CD1c-positive myeloid dendritic cell (primary cell): Measurements from ENCODE around the gene DPP7.

Source experiments
- DNase-seq: peaks from one replicate; pipeline ENCODE4 v3.0.0-alpha.2; 2016; ENCODE audit errors: extremely low spot score

DPP7 gene

DNA sequence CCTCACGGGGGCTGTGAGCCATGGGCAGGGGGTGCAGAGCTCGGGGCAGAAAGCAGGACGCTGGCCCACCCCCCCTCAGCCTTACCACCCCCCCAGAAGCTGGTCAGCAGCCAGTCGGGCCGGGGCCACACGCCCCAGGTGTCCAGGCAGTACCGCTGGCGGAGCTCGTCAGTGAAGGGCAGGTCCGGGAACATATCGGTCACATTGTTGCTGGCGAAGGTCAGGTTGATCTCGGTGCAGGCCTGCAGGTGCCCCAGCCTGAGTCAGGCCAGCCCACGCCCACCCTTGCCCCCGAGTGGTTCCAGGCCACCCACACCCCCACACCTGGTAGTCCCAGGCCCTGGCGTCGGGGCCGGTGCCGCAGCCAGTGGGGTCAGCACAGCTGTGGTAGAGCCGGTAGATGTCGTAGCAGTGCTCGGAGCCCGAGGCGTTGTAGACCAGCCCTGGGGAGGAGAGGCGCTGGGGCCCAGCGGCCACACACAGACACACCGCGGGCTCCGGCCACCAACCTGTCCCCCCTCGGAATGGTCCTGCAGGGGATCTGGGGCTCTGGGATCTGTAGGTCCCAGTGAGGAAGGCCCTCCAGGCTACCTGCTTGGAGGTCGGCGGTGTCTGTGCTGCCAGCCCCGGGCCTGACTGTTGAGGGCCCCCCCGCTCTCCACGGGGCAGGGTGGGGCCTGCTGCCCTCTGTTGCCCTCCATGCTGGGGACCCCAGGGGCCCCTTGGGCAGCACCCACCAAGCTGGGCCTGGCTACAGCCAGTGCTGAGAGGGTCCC lies 2.6 kb downstream of the DPP7 start:
- no peak for DNase-seq

DNA sequence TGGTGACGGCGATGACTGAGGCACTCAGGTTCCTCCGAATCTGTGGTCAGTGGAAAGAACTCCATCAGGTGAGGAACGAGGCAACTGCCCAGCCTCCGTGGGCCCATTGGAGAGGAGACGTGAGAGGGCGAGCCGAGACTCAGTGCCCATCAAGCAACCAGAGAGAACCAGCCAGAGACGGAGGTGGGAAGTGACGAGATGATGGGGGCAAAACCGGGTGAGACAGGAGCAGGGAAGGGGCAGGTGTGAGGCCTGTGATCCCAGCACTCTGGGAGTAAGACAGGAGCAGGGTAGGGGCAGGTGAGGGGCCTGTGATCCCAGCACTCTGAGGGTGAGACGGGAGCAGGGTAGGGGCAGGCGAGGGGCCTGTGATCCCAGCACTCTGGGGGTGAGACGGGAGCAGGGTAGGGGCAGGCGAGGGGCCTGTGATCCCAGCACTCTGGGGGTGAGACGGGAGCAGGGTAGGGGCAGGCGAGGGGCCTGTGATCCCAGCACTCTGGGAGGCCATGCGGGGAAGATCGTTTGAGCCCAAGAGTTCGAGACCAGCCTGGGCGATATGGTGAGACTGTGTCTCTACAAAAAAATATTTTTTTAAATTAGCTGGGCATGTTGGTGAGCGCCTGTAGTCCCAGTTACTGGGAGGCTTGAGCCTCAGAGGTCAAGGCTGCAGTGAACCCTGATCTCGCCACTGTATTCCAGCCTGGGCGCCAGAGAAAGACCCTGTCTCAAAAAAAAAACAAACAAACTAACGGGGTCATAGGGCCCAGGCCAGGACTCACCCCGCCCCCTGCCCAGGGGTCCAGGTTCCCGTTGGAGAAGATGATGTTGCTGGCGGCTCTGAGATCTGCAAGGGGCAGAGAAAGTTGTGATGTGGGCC lies 3.4 kb downstream of the DPP7 start:
- no peak for DNase-seq

DNA sequence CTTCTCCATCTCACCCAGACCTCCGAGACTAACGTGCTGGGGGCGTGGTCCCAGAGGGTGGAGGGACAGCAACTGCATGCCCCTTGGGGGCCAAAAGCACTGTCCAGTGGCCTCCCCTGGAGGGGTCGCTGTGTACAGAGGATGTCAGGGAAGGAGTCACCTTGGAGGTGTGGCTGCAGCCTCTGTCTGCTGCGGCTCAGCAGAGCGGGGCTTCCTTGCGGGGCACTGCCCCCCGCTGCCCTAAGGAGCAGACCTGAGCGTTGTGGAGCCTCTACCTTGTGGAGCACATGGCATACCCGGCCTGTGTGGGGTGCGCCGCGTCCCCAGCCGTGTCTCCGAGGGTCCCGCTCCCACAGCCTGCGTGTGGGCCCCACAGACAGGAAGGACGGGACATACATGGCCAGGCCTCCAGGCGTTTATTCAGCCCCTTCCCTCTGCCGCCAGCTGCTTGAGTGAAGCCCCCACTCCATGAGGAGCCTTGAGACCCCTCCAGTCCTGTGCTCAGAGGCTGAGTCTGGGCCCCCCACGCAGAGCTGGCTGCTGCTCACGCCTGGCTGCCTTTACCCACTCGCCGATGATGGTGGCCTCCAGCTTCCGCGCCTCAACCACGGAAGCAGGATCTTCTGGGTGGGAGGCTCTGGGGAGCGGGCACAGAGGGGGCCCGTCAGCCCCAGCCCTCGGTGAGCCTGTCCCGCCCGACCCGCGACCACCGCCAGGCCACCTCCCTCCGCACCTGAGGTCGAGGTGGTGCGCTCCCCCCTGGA lies 4.2 kb downstream of the DPP7 start:
- DNase-seq: no peak

DNA sequence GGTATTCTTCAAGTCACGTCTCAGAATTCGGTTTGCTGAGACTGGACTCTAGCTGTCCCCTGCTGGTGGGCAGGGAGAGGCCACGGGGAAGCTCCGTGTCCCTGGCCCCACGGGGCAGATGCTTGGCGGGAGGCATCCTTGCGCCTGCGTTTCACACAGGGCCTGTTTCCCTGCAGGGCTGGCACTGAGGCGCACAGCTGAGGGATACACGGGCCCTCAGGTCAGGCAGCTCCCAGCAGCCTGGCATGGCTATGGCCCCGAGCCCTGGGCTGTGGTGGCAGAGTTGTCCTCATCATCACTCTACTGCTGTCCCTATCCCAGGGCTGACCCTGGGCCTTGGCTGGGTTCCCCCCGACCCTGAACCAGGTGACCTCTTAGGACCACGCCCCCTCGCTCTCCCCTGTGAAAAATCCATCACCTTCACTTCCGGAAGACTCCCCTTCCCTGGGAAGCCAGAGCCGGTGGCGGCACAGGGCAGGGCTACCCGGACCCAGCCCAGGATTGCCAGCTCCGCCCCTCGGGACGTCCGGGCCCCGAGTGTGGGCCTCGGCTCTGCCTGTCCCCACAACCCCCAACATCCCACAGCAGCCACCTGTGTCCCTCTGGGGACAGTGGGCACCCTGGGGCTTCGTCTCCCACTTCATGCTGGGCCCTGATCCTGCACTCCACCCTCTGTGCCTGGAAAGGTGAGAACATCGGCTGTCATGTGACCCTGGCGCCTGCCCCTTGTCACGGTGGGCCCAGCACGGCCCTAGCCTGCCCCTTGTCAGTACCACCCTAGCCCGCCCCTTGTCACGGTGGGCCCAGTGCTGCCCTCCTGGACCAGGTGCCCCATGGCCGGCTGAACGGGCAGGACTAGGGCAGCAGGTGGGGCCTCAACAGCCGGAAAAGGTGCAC lies 5.0 kb downstream of the DPP7 start:
- DNase-seq: no peak

DNA sequence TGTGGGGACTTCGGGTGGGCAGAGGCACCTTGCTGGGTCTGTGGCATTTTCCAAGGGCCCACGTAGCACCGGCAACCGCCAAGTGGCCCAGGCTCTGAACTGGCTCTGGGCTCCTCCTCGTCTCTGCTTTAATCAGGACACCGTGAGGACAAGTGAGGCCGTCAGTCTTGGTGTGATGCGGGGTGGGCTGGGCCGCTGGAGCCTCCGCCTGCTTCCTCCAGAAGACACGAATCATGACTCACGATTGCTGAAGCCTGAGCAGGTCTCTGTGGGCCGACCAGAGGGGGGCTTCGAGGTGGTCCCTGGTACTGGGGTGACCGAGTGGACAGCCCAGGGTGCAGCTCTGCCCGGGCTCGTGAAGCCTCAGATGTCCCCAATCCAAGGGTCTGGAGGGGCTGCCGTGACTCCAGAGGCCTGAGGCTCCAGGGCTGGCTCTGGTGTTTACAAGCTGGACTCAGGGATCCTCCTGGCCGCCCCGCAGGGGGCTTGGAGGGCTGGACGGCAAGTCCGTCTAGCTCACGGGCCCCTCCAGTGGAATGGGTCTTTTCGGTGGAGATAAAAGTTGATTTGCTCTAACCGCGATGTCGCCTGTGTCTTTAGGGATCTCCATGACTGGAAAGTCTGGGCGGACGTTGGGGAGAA lies 5.8 kb downstream of the DPP7 start:
- DNase-seq: no peak

DNA sequence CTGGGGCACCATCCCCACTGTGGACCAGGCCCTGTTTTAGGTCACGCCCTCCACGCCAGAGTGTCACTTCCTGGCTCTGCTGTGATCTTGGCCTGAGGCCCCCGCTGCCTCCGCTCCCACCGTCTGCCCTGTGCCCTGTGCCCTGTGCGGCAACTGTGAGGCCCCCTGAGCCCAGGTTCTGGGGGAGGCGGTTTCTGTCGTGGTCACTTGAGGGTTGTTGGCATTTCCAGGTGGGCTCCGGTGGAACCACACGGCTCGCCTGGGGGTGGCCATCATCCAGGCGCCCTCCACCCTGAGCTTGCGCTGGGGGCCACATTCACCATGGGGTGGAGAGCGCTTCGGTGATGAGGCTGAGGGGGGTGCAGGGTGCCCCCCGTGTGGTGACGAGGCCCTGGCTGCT lies 6.6 kb downstream of the DPP7 start:
- DNase-seq: no peak

DNA sequence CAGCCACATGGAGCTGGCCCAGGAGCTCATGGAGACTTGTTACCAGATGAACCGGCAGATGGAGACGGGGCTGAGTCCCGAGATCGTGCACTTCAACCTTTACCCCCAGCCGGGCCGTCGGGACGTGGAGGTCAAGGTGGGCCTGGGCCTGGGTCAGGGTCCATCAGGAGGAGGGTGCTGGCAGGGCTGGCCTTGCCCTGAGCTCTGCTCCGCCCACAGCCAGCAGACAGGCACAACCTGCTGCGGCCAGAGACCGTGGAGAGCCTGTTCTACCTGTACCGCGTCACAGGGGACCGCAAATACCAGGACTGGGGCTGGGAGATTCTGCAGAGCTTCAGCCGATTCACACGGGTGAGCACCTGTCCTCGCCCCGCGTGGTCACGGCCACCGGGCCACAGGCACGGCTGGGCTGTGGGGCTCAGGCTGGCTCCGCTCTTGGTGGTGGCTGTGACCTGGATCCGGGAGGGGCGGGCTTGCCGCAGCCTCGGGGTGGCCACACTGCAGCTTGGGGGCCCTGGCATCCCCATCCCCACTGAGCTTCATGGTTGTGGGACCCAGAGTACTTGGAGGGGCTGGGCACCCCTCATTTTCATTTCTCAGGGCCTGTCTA lies 7.1 kb downstream of the DPP7 start:
- no peak for DNase-seq

DNA sequence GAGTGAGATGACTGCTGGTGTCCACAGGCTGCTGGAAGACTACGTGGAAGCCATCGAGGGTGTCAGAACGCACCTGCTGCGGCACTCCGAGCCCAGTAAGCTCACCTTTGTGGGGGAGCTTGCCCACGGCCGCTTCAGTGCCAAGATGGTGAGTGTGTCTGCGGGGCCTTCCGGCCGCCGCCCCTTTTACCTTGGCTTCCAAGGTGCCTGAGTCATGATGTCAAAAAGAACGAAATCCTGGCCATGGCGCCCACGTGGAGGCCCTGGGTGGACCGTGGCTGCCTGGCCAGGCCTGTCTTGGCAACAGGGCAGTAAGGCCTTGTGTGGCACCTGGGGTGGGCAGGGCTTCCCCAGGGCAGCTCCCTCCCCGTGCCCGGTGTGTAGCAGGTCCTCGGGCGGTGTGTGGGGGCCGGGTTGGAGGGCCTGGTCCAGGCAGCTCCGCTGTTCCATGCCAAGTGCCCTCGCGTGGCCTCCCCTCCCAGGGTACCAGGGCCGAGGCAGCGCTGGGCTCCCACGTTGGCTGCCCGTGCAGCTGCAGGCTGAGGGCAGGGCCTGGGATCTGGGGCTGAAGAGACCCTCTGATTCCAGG lies 7.8 kb downstream of the DPP7 start:
- DNase-seq: no peak

DNA sequence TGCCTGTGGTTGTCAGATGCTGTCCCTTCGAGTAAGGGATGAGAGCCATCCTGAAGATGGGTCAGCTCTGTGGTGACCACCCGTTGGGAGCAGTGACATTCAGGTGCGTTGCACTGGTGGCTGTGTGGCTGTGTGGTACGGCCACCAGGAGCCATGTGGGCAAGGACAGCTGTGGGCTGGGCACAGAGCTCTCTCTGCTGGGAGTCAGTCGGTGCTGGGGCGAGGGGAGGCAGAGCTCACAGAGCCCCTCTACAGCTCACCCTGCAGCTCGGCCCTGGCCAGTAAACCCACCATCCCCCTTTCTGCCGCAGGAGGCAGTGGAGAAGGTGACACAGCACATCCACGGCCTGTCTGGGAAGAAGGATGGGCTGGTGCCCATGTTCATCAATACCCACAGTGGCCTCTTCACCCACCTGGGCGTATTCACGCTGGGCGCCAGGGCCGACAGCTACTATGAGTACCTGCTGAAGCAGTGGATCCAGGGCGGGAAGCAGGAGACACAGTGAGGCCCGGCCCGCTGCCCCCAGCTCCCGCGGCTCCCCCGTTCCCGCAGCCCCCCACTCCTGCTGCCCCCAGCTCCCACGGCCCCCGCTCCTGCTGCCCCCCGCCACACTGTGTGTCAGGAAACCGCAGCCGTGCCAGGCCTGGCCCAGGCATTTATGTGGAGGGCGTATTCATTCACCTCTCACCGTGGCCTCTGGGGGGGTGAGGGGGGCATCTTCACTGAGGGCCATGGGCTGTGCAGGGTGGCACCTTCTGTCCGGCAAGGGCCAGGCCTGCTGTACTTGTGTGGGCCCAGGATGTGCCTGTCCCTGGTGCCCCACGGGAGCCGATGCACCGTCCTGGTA lies 8.5 kb downstream of the DPP7 start:
- no peak for DNase-seq

DNA sequence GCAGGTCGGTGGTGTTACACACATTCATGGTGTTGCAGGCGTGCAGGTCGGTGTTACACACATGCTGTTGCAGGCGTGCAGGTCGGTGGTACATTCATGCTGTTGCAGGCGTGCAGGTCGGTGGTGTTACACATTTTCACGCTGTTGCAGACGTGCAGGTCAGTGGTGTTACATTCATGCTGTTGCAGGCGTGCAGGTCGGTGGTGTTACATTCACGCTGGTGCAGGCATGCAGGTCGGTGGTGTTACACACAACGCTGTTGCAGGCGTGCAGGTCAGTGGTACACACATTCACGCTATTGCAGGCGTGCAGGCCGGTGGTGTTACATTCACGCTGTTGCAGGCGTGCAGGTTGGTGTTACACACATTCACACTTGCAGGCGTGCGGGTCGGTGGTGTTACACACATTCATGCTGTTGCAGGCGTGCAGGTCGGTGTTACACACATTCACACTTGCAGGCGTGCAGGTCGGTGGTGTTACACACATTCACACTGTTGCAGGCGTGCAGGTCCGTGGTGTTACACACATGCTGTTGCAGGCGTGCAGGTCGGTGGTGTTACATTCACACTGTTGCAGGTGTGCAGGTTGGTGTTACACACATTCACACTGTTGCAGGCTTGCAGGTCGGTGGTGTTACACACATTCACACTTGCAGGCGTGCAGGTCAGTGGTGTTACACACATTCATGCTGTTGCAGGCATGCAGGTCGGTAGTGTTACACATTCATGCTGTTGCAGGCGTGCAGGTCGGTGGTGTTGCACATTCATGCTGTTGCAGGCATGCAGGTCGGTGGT lies 11.1 kb downstream of the DPP7 start:
- no peak for DNase-seq

DNA sequence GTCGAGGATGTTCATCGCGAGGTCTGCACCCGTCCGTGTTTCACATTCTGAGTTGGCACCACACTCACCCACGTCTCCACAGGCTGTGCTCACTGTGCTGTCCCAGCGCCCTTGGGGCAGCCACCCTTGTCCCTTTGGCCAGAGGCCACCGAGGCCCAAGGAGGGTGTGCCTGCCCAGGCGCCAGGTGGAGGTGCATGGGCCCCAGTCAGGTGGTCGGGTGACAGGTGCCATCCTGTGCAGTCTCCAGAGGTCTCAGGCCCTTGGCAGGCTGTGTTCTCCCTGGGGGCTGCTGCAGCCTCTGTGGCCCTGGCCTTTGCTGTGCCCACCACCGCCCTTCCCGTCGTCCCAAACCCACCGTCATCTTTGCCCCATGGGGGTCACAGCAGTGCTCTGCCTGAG lies 15.3 kb downstream of the DPP7 start:
- DNase-seq: no peak

DNA sequence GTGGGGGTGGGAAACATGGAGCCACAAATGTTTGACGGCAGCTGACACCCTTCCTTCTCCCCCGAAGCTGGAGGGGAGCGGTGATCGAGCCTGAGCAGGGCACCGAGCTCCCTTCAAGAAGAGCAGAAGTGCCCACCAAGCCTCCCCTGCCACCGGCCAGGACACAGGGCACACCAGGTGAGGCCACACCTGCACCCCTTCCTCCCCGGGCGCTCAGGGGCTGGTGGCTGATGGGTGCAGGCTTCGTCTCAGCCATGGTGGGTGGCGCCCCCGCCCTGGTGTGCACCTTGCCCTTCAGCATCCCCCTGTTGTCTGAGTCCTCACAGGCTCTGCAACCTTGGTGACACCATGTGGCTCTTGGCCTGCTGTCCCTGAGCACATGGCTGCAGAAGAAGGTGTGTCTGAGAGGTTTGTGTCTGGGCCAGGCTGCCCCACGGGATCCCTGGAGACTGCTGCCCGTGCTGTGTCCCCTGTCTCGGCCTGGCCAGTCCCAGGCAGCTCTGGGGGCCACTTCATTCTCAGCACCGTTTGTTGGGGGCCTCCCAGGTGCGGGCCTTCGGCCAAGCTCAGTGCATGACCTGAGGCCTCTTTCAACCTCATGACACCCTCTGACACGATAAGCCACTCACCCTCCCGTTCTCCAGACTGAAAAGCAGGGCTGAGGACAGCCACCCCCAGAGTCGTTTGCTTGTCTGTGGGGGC lies 16.6 kb downstream of the DPP7 start:
- DNase-seq: no peak

DNA sequence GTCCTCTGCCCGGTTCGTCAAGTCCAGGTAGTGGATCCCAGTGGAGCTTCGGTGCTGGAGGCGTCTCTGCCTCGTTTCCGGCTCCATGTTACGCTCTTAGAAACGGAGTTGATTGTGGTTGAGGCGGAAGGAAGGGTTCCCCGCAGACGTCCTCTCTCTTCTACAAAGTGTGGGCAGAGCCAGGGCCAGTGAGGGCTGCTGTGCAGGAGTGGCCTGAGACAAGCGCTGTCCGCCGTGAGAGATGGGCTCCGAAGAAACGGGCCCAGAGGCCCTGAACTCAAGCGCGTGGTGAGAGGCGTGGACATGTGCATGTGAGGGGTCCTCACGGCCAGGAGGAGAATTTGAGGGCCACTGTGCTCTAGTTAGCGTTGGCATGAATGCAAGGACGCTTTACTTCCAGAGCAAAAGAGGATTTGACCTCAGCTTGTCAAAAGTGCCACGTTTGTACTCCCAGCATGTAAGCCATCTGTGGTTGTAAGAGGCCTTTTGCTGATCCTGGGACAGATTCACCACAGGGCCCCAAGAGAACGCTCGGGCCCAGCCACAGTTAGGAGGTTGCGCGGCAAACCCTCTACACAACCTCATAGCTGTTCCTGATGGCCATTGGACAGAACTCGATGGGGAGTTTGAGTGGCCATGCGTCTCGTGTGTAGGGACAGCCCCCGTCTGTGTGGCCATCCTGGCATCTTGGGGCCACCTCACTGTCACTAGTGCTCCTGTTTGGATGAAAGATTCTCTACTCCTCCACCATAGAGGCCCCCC lies 17.6 kb downstream of the DPP7 start:
- no peak for DNase-seq

DNA sequence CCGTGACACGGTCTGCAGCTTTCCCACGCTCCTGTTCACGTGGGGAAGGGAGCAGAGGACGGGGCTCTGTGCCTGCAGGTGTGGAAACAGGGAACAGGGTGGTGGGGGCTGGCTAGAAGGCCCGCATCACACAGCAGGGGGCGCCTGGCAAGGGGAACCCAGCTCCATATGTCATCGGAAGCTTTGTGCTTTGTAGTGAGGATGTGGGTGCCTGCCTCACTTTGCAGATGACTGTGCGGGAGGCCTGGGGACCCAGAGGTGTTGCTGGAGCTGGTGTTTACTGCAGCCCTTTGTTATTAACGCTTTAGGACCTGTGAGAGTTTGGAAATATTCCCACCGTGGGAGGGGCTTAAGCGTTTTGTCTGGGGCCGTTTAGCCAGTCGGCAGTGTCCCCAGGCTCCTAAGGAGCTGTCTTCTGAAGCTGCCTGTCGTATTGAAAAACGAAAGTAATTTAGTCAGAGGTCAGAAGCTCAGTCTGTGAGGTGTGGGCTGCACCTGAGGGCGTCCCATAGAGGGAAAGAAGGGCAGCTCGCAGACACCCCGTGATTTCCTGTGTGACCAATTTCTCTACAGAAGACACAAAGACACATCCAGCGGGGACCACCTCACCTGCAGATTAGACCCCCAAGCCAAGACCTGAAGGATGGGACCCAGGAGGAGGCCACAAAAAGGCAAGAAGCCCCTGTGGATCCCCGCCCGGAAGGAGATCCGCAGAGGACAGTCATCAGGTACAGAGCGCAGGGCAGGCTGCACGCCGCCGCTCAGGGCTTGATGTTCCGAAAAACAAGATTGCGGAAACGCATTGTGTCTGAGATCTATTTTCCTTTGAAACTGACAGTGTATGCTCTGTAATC lies 18.6 kb downstream of the DPP7 start:
- peak; percentile 50 for DNase-seq

DNA sequence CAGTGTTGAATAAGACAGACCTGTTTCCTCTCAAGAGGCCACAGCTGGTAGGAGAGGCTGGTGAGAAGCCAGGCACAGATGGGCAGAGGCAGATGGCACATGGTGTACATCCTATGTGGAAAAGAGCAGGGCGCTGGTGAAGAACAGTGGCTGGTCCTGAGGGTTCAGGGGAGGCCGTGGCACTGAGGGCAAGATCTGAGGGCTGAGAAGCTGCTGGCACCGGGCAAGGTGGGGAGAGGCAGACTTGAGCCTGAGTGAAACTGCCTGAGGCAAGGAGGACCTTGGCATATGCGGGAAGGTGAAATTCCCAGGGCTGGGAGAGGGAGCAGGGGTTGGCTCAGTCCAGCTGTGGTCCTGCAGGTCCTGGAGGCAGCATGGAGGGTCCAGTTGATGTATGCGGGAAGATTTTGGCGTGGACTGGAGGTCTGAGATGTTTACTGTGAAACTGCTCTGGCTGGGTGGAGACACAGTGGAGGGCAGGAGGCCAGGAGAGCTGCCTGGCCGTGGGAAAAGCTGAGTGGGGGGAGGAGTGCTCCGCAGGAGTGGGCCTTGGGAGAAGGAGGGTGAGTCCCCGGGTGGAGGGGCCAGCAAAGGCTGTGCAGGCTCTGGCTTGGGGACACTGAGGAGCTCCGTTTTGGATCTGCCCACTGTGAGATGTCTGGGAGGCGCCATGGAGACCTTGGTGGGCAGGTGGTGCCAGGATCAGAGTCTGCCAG lies 25.1 kb downstream of the DPP7 start:
- DNase-seq: no peak
